GM18861 (cell line): Measurements from ENCODE around the gene KLHL8.

Source experiments
- ATAC-seq: cut with Tn5 transposase; IDR thresholded peaks from one replicate; pipeline ENCODE4 v1.9.1; 2021; ENCODE audit not compliant: unreplicated experiment

KLHL8 gene

DNA sequence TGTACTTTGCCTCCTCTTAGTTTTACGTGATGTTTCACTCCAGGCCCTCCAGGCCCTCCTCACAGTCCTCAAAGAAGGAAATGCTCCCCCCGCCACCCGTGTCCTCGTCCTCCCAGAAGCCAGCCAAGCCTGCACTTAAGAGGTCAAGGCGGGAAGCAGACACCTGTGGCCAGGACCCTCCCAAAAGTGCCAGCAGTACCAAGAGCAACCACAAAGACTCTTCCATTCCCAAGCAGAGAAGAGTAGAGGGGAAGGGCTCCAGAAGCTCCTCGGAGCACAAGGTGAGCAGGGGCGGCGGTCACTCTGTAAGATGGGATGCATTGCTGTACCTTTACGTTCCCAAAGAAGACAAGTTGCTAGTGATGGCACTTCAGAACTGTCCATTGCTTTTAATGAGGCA is 94.4 kb downstream of the KLHL8 start:
- no peak for ATAC-seq

DNA sequence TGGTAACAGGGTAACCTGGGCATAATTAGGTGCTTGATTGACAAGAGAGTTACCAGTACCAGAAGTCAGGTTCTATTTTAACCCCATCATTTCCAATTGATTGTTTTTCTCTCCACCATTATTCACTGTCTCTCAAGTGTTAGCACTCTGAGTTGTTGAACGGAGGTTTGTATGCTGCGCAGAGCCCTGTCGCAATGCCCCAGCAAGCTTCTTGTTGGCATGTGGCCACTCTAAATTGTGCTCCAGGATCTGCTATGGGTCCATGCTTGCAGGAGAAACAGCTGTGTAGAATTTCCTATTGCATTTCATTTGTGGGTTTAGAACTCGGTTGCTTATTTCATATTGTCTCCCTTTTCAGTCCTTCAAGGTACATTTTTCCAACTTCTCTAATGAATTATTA is 98.2 kb downstream of the KLHL8 start:
- ATAC-seq = no peak

DNA sequence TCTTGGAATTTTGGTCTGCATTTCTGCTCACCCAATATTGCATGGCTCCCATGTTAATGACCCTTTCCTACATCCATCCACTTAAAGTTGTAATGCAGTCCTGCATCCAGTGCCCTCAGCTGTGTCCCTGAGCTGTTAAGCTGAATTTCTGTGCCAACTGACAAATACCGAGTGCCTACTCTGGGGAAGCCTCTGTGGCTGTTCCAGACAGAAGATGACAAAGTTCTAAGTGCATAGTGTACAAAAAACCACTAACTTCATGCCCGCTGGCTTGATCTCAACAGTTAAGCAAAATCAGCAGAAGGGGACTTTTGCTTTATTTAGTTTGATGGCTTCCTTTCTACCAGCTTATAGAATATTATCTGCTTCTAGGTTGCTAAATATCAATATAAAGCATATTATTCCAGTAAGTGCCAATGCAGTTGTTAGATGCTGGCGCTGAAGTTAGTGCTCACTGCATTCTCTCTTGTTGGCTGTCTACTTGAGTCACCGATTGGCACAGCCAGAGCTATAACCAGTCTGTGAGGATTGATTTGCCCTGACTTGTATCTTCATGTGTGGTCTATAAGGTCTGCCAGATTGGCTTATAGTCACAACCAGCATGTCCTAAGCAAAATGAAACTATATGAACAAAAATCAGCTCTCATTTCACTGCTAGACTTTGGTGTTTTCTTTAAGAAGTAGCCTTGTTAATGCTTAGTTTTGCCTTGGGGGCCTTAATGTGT is 98.9 kb downstream of the KLHL8 start:
- no peak for ATAC-seq

GRCh38 chr4:87120411-87121162 is 99.8 kb downstream of the KLHL8 start:
- no peak for ATAC-seq

- no peak for ATAC-seq
These were observed 100.4 kb downstream of the KLHL8 start for GRCh38 chr4:87120010-87120409.

GRCh38 chr4:87118826-87119225 is 101.6 kb downstream of the KLHL8 start:
- no peak for ATAC-seq

DNA sequence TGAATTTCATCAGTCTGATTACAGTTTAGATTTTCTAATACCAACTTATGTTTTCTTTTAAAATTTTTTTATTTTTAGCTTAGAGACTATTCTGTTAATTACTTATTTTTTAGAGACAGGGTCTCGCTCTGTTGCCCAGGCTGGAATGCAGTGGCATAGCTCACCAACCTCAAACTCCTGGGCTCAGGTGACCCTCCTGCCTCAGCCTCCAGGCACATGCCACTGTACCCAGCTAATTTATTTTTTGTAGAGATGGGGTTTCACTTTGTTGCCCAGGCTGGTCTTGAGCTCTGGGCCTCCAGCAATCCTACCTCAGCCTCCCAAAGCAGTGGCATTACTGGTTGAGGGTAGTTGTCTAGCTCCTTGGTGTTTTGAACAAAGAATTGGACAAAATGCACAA is 102.0 kb downstream of the KLHL8 start:
- ATAC-seq = no peak

- no peak for ATAC-seq
These were observed 102.7 kb downstream of the KLHL8 start for GRCh38 chr4:87117732-87118075.

- ATAC-seq = no peak
These were observed 103.2 kb downstream of the KLHL8 start for GRCh38 chr4:87117051-87117731.

DNA sequence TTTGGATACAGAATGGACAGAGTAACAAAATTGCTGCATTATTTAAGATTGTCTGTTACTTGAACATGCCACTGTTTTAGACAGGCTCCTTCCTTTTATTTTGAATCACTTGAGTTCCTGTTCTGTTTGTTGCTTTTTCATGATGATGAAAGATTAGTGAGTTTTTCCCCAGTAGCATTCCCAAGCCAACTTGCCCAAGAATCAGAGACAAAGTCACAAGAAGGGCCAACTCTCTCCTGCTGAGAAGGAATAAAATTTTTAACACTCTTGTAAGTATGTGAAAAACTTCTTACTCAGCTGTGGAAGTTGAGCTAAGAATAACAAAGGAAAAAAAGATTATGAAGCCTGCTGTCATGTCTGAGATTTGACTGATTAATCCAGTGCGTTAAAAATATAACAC is 104.2 kb downstream of the KLHL8 start:
- no peak for ATAC-seq

DNA sequence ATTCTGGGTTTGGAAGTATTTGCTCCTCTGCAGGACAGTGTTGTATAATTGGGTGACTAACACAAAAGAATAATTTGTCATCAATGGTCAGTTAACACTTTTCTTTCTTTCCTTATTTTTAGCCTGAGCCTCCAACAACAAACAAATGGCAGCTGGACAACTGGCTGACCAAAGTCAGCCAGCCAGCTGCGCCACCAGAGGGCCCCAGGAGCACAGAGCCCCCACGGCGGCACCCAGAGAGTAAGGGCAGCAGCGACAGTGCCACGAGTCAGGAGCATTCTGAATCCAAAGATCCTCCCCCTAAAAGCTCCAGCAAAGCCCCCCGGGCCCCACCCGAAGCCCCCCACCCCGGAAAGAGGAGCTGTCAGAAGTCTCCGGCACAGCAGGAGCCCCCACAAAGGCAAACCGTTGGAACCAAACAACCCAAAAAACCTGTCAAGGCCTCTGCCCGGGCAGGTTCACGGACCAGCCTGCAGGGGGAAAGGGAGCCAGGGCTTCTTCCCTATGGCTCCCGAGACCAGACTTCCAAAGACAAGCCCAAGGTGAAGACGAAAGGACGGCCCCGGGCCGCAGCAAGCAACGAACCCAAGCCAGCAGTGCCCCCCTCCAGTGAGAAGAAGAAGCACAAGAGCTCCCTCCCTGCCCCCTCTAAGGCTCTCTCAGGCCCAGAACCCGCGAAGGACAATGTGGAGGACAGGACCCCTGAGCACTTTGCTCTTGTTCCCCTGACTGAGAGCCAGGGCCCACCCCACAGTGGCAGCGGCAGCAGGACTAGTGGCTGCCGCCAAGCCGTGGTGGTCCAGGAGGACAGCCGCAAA is 106.0 kb downstream of the KLHL8 start:
- no peak for ATAC-seq

DNA sequence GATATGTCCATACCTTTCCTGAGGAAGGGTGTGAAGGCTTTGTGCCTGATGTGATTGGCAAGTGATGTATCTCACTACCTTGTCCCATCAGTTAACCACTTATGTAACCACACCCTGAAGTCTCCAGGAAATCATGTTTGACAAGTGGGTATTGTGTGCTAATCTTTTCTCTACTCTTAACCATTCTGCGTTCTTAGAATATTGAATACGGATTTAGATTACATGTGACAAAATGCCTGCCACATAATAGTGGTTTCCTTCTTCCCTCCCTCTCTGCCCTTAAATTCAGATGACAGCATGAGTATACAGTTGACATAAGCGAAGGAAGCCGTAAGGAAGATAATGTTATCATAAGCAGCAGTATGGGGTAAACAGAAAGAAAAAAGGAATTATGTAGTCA is 108.4 kb downstream of the KLHL8 start:
- no peak for ATAC-seq
